GM18873 (cell line): ENCODE results near the gene CENPP.
"Not testable (repeated sequence)": the region's sequence is repeated elsewhere in the genome, so short reads cannot be mapped to it uniquely, and the experiment has no call there.

Experiments
- ATAC-seq: cut with Tn5 transposase; IDR thresholded peaks from one replicate; pipeline ENCODE4 v1.9.1; 2021; ENCODE audit warnings: mild to moderate bottlenecking, moderate library complexity, moderate number of reproducible peaks; ENCODE audit not compliant: unreplicated experiment, low FRiP score

The CENPP gene

GRCh38 chr9:92571871-92572270 lies 246.1 kb downstream of the CENPP start:
- not testable (repeated sequence) for ATAC-seq

GRCh38 chr9:92573612-92574011 lies 247.9 kb downstream of the CENPP start:
- not testable (repeated sequence) for ATAC-seq

- ATAC-seq: no peak
These were observed 250.4 kb downstream of the CENPP start for GRCh38 chr9:92576175-92576574.

- no peak for ATAC-seq
These were observed 264.2 kb downstream of the CENPP start for GRCh38 chr9:92589923-92590322.

GRCh38 chr9:92590377-92590776 lies 264.6 kb downstream of the CENPP start:
- no peak for ATAC-seq

- ATAC-seq: no peak
These were observed 266.8 kb downstream of the CENPP start for GRCh38 chr9:92592537-92592936.

- ATAC-seq: no peak
These were observed 267.5 kb downstream of the CENPP start for GRCh38 chr9:92592946-92593861.

- ATAC-seq: not testable (repeated sequence)
These were observed 269.3 kb downstream of the CENPP start for GRCh38 chr9:92595075-92595474.

GRCh38 chr9:92595930-92596329 lies 270.2 kb downstream of the CENPP start:
- no peak for ATAC-seq

- ATAC-seq: no peak
These were observed 272.6 kb downstream of the CENPP start for GRCh38 chr9:92598382-92598781.

- ATAC-seq: no peak
These were observed 274.2 kb downstream of the CENPP start for GRCh38 chr9:92599938-92600461.

- ATAC-seq: no peak
These were observed 274.9 kb downstream of the CENPP start for GRCh38 chr9:92600462-92601261.

GRCh38 chr9:92601451-92601850 lies 275.7 kb downstream of the CENPP start:
- ATAC-seq: no peak

- ATAC-seq: no peak
These were observed 276.7 kb downstream of the CENPP start for GRCh38 chr9:92602413-92602812.

GRCh38 chr9:92603100-92603499 lies 277.3 kb downstream of the CENPP start:
- no peak for ATAC-seq

- ATAC-seq: no peak
These were observed 278.2 kb downstream of the CENPP start for GRCh38 chr9:92603990-92604389.

GRCh38 chr9:92605224-92605623 lies 279.5 kb downstream of the CENPP start:
- ATAC-seq: no peak

- ATAC-seq: no peak
These were observed 281.3 kb downstream of the CENPP start for GRCh38 chr9:92607088-92607487.

GRCh38 chr9:92607773-92608172 lies 282.0 kb downstream of the CENPP start:
- no peak for ATAC-seq

GRCh38 chr9:92608241-92608908 lies 282.6 kb downstream of the CENPP start:
- no peak for ATAC-seq
